Measurements from ENCODE around the gene IDS. TPM values are rescaled to one million over a fixed set of nuclear protein-coding genes. Genes with fewer than 3 reads are reported as not detected.

Gene IDS
- total RNA-seq, 4 donors from 2014 or later, result 55.7 to 97.7 (median 63.5) TPM

- no peaks in the 10 kb centered on the region for H3K4me1 ChIP-seq
- no peak overlapping the region for H3K4me3 ChIP-seq
- H3K27ac ChIP-seq, result no peak overlapping the region
- peak; percentile 75 to 84 for DNase-seq (ENCODE audit: low spot score in 2 of 2)
- no peaks in the 10 kb centered on the region for H3K27me3 ChIP-seq
- no peaks in the 10 kb centered on the region for H3K9me3 ChIP-seq
- TF ChIP-seq POLR2A (IDR thresholded peaks at IDR 0.05) (no peak), POLR2AphosphoS5 (IDR thresholded peaks at IDR 0.05) (no peak), EP300 (IDR thresholded peaks at IDR 0.05) (no peak), CTCF (IDR thresholded peaks at IDR 0.05) (peak; percentile 42 to 82)
- H3K36me3 ChIP-seq, result no peaks in the 10 kb centered on the region
- 25% methylated on average over 15 of the region's 23 CpGs for WGBS
Measured at GRCh38 chrX:149470955-149471354, 34.2 kb downstream of the IDS start.

DNA sequence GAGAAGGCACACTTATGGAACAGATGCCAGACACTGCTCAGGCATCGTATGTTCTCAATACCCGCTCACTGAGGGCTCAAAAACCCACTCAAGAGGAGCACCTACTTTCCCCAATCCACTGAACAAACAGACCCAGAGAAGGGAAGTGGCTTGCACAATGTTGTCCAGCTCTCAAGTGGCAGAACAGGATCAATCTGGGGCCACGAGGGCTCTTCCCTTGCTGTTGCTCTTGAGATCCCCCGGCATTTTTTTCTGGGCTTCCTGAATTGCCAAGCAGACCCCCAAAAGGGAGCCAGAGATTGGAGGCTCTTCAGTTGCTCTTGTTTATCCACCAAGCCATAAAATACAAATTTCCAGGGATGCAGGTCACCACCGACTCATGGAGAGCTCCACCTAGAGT lies 35.7 kb downstream of the IDS start:
- TF ChIP-seq CTCF (IDR thresholded peaks at IDR 0.05), result no peak
- Histone ChIP-seq H3K4me3 (no peak overlapping the region), H3K9me3 (no peaks in the 10 kb centered on the region), H3K4me1 (no peaks in the 10 kb centered on the region), H3K36me3 (no peaks in the 10 kb centered on the region), H3K27me3 (no peaks in the 10 kb centered on the region), H3K27ac (no peak overlapping the region)
- 66% methylated on average over 5 of the region's 5 CpGs for WGBS
- DNase-seq (ENCODE audit: low spot score in 2 of 2), result no peak

DNA sequence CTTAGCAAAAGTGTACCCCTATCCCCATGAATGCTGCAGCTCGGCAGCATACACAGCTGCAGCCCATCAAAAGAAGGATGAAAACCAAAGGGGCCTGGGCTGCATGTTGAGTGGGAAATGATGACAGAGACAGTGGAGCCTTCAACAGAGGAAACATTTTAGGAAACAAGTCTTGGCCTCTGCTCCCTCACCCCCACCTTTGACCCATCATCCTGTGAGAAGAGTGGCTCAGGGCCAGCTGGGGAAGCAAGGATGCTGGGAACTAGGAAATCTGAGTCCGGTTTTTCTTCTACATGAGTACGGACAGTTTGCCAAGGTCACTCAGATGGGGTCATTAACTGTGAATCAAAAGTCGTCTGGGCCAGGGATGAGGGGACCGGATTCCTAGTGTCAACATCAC lies 37.2 kb downstream of the IDS start:
- no peak overlapping the region for H3K27ac ChIP-seq
- DNase-seq (ENCODE audit: low spot score in 2 of 2), result no peak
- H3K36me3 ChIP-seq, result no peaks in the 10 kb centered on the region
- no peaks in the 10 kb centered on the region for H3K9me3 ChIP-seq
- no peaks in the 10 kb centered on the region for H3K27me3 ChIP-seq
- H3K4me3 ChIP-seq, result no peak overlapping the region
- TF ChIP-seq POLR2A (IDR thresholded peaks at IDR 0.05) (no peak), EP300 (IDR thresholded peaks at IDR 0.05) (no peak), POLR2AphosphoS5 (IDR thresholded peaks at IDR 0.05) (no peak), CTCF (IDR thresholded peaks at IDR 0.05) (no peak)
- no peaks in the 10 kb centered on the region for H3K4me1 ChIP-seq
- 58% methylated on average over 5 of the region's 5 CpGs for WGBS

DNA sequence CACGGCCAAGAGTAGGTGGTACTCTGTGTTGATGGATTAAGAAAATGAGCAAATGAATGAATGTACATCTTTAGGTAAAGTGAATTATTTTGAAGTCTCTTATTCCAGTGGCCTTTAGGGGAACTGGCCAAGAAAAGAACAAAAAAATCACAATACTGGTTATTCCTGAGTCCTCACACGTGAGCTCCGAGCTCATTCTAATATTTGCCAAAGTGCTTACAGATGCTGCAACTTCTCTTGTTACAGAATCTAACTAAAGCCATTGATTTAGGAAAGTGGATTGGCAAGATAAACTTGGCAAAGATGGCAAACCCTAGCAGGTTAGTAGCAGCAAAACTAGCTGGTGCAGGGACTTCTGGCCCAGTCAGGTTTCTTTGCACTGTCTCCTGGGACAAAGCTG lies 37.6 kb downstream of the IDS start:
- Histone ChIP-seq H3K9me3 (no peaks in the 10 kb centered on the region), H3K36me3 (no peaks in the 10 kb centered on the region), H3K27me3 (no peaks in the 10 kb centered on the region), H3K27ac (no peak overlapping the region), H3K4me1 (no peaks in the 10 kb centered on the region), H3K4me3 (no peak overlapping the region)
- no peak for TF ChIP-seq POLR2AphosphoS5 (IDR thresholded peaks at IDR 0.05)
- no peak for TF ChIP-seq CTCF (IDR thresholded peaks at IDR 0.05)
- no peak for TF ChIP-seq EP300 (IDR thresholded peaks at IDR 0.05)
- TF ChIP-seq POLR2A (IDR thresholded peaks at IDR 0.05), result no peak
- DNase-seq (ENCODE audit: low spot score in 2 of 2), result no peak
- 41% methylated on average over 3 of the region's 3 CpGs for WGBS

GRCh38 chrX:149462849-149463248 lies 42.3 kb downstream of the IDS start:
- Histone ChIP-seq H3K27me3 (no peaks in the 10 kb centered on the region), H3K36me3 (no peaks in the 10 kb centered on the region), H3K4me3 (no peak overlapping the region), H3K9me3 (no peaks in the 10 kb centered on the region), H3K27ac (no peak overlapping the region), H3K4me1 (no peaks in the 10 kb centered on the region)
- no peak for DNase-seq (ENCODE audit: low spot score in 2 of 2)
- WGBS, result 64% methylated on average over 1 of the region's 1 CpG
- TF ChIP-seq EP300 (IDR thresholded peaks at IDR 0.05) (no peak), POLR2AphosphoS5 (IDR thresholded peaks at IDR 0.05) (no peak), CTCF (IDR thresholded peaks at IDR 0.05) (no peak), POLR2A (IDR thresholded peaks at IDR 0.05) (no peak)

Data from suprapubic skin (tissue), 4 donors.